ENCODE measurements around the gene RAVER2. TPM values are rescaled to one million over a fixed set of nuclear protein-coding genes. Genes with fewer than 3 reads are reported as not detected.

Gene RAVER2
- total RNA-seq, 1 experiment from 2014 or later: 13.3 TPM

- no CpG with 5 or more reads among the region's 2 CpGs for WGBS (ENCODE audit: extremely low coverage, insufficient read length, low lambda C conversion rate)
- H3K27ac Mint-ChIP-seq: no peak overlapping the region
- no peak overlapping the region for H3K14ac ChIP-seq (ENCODE audit: insufficient read depth, low read length)
- no peak overlapping the region for H2AK5ac ChIP-seq (ENCODE audit: insufficient read length, low read length)
- no peak for DNase-seq
- H2BK20ac ChIP-seq (ENCODE audit: low read depth, low read length, poor library complexity, severe bottlenecking): no peak overlapping the region
- no peaks in the 10 kb centered on the region for H4K20me1 ChIP-seq (ENCODE audit: control insufficient read depth, insufficient read depth, insufficient read length)
- no peak overlapping the region for H3T11ph ChIP-seq (ENCODE audit: low read length)
- H2BK15ac ChIP-seq (ENCODE audit: low read depth, low read length): no peak overlapping the region
- no peaks in the 10 kb centered on the region for H3K79me1 ChIP-seq (ENCODE audit: insufficient read depth, low read depth, low read length, poor library complexity, severe bottlenecking)
- H3K27me3 Mint-ChIP-seq (ENCODE audit: low read depth): peaks cover 4% of the 10 kb centered on the region
- H3K9ac ChIP-seq (ENCODE audit: extremely low read depth, insufficient read length, low read length): no peak overlapping the region
- H3K27me3 ChIP-seq (ENCODE audit: insufficient read depth, low read length): no peaks in the 10 kb centered on the region
- H3K4me1 Mint-ChIP-seq: peaks cover 11 to 12% of the 10 kb centered on the region in 2 experiments
- H3K9me3 Mint-ChIP-seq: peaks cover 9 to 12% of the 10 kb centered on the region in 2 experiments; a peak in 4 of 5 replicates
- no peak overlapping the region for H3K4me3 Mint-ChIP-seq
- no peak overlapping the region for H2BK5ac ChIP-seq (ENCODE audit: insufficient read length, low read length)
- no peak overlapping the region for H3K56ac ChIP-seq (ENCODE audit: insufficient read length, low read depth, low read length)
- H3K4me1 ChIP-seq (ENCODE audit: insufficient read depth, low read length): no peaks in the 10 kb centered on the region
- no peak overlapping the region for H2BK12ac ChIP-seq (ENCODE audit: insufficient read length, low read depth, low read length)
- H3K23me2 ChIP-seq (ENCODE audit: insufficient read length, low read depth, low read length, poor library complexity, severe bottlenecking): no peaks in the 10 kb centered on the region
- no peaks in the 10 kb centered on the region for H3K9me3 ChIP-seq (ENCODE audit: control insufficient read depth, low read depth, low read length)
- no peak overlapping the region for H4K91ac ChIP-seq (ENCODE audit: insufficient read length, low read depth, low read length)
- peaks cover 0 to 6% (median 4%) of the 10 kb centered on the region in 3 experiments; a peak in 1 of 7 replicates for H3K36me3 Mint-ChIP-seq (ENCODE audit: insufficient read depth in 1 of 3, low read depth in 3 of 3)
- H2BK120ac ChIP-seq (ENCODE audit: low read depth, low read length, poor library complexity, severe bottlenecking): no peak overlapping the region
- H4K8ac ChIP-seq (replicated peaks; ENCODE audit: insufficient read length, low read depth, low read length): no peak overlapping the region
- H3K27ac ChIP-seq (ENCODE audit: insufficient read length, low read depth, low read length): no peak overlapping the region
- no peaks in the 10 kb centered on the region for H3K79me2 ChIP-seq (ENCODE audit: insufficient read depth, low read length)
- H3K23ac ChIP-seq (ENCODE audit: insufficient read length, low read depth, low read length): no peak overlapping the region
- no peak overlapping the region for H2AFZ ChIP-seq (ENCODE audit: low read length)
- H3K18ac ChIP-seq (ENCODE audit: insufficient read length, low read depth, low read length): no peak overlapping the region
- H3K4me2 ChIP-seq (ENCODE audit: insufficient read depth, insufficient read length, low read length): no peak overlapping the region
- no peak overlapping the region for H3K4ac ChIP-seq (ENCODE audit: low read depth, low read length)
- TF ChIP-seq, protein P1, sequence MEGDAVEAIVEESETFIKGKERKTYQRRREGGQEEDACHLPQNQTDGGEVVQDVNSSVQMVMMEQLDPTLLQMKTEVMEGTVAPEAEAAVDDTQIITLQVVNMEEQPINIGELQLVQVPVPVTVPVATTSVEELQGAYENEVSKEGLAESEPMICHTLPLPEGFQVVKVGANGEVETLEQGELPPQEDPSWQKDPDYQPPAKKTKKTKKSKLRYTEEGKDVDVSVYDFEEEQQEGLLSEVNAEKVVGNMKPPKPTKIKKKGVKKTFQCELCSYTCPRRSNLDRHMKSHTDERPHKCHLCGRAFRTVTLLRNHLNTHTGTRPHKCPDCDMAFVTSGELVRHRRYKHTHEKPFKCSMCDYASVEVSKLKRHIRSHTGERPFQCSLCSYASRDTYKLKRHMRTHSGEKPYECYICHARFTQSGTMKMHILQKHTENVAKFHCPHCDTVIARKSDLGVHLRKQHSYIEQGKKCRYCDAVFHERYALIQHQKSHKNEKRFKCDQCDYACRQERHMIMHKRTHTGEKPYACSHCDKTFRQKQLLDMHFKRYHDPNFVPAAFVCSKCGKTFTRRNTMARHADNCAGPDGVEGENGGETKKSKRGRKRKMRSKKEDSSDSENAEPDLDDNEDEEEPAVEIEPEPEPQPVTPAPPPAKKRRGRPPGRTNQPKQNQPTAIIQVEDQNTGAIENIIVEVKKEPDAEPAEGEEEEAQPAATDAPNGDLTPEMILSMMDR (conservative IDR thresholded peaks at IDR 0.05): no peak
- H4K5ac ChIP-seq (ENCODE audit: insufficient read length, low read depth, low read length): no peak overlapping the region
These were observed 29.7 kb upstream of the RAVER2 start for GRCh38 chr1:64715186-64715585.

All from H9 (cell line).